ENCODE results near the gene TUSC2.

Gene TUSC2

DNA sequence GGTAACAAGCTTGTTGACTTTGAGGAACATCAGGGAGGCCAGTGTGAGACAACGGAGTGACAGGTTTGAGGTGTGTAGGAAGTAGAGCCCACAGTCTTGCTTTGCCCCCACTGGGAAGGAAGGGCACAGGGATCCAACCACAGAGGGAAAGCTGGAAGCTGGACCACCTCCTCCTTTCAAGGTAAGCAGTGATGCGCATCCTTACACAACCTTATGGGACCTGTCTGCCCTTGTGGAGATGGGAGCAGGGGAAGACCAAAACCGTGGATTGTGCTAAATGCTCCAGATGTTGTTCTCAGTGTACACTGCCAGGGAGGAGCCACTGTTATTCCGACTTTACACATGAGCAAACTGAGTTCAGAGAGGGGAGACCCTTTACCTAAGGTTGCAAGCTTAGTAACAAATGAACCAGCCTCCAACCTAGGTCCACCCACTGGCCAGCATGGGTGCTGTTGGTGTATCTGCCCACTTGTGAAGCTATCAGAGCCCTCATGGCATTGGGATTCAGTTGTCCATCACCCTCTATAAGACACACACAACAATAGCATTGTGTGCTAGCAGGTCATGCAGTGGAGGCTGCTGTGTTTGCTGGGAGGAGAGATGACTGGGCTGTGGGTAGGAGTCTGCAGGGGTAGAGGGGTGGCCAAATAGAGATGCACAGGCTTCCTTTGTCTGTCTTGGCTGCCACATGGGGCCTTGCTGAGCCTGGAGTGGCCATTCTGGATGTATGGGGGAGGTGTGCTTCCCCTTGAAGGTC is 49.7 kb downstream of the TUSC2 start:
- no peak overlapping the region for H3K4me3 ChIP-seq (ENCODE audit: low read depth, low read length)
- no peaks in the 10 kb centered on the region for H3K36me3 ChIP-seq (ENCODE audit: control insufficient read depth, insufficient read depth, low read length)
- H3K27ac ChIP-seq (ENCODE audit: low read depth, low read length), result no peak overlapping the region
- H3K4me1 ChIP-seq (ENCODE audit: control insufficient read depth, insufficient read depth, low read length), result peaks cover 18% of the 10 kb centered on the region
- no peak overlapping the region for H3K9ac ChIP-seq (ENCODE audit: low read length)
- H3K9me3 ChIP-seq (ENCODE audit: control insufficient read depth, insufficient read depth, low read depth, low read length), result no peaks in the 10 kb centered on the region
- peaks cover 42% of the 10 kb centered on the region for H3K27me3 ChIP-seq (ENCODE audit: control insufficient read depth, insufficient read depth, low read length)

DNA sequence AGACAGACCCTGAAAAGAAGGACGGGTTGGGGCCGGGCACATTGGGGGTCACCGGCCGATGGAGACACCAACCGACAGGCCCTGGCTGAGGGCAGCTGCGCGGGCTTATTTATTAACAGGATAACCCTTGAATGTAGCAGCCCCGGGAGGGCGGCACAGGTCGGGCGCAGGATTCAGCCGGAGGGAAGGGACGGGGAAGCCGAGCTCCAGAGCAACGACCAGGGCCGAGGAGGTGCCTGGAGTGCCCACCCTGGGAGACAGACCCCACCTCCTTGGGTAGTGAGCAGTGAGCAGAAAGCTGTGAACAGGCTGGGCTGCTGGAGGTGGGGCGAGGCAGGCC is 51.3 kb downstream of the TUSC2 start:
- peaks cover 46% of the 10 kb centered on the region for H3K27me3 ChIP-seq (ENCODE audit: control insufficient read depth, insufficient read depth, low read length)
- H3K9ac ChIP-seq (ENCODE audit: low read length), result no peak overlapping the region
- H3K27ac ChIP-seq (ENCODE audit: low read depth, low read length), result no peak overlapping the region
- peaks cover 23% of the 10 kb centered on the region for H3K4me1 ChIP-seq (ENCODE audit: control insufficient read depth, insufficient read depth, low read length)
- no peaks in the 10 kb centered on the region for H3K9me3 ChIP-seq (ENCODE audit: control insufficient read depth, insufficient read depth, low read depth, low read length)
- H3K4me3 ChIP-seq (ENCODE audit: low read depth, low read length), result peak overlapping the region; percentile 60; the same call in 1 of the 2 replicates
- H3K36me3 ChIP-seq (ENCODE audit: control insufficient read depth, insufficient read depth, low read length), result no peaks in the 10 kb centered on the region

DNA sequence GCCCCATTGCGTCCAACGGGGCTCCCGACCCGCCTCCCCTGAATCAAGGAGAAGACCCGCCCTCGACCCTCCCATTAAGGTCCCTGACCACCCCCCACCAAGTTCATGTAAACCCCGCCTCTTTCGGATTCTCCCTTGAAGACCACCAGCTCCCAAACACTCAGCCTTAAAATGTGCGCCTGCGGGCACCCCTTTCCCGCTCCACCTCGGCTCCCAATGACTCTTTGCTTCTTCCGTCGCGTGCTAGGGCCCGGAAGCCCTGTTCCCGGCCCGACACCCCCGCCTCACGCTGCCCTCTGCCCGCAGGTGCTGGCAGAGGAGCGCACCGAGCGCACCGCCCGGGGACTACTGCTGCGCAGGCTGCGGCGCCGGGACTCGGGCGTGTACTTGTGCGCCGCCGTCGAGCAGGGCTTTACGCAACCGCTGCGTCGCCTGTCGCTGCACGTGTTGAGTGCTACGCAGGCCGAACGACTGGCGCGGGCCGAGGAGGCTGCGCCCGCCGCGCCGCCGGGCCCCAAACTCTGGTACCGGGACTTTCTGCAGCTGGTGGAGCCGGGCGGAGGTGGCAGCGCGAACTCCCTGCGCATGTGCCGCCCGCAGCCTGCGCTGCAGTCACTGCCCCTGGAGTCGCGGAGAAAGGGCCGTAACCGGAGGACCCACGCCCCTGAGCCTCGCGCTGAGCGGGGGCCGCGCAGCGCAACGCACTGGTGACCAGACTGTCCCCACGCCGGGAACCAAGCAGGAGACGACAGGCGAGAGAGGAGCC is 51.8 kb downstream of the TUSC2 start:
- H3K4me1 ChIP-seq (ENCODE audit: control insufficient read depth, insufficient read depth, low read length), result peaks cover 28% of the 10 kb centered on the region
- no peaks in the 10 kb centered on the region for H3K9me3 ChIP-seq (ENCODE audit: control insufficient read depth, insufficient read depth, low read depth, low read length)
- H3K4me3 ChIP-seq (ENCODE audit: low read depth, low read length), result peak overlapping the region; percentile 60; the same call in 1 of the 2 replicates
- H3K9ac ChIP-seq (ENCODE audit: low read length), result no peak overlapping the region
- peaks cover 46% of the 10 kb centered on the region for H3K27me3 ChIP-seq (ENCODE audit: control insufficient read depth, insufficient read depth, low read length)
- H3K27ac ChIP-seq (ENCODE audit: low read depth, low read length), result no peak overlapping the region
- H3K36me3 ChIP-seq (ENCODE audit: control insufficient read depth, insufficient read depth, low read length), result no peaks in the 10 kb centered on the region

DNA sequence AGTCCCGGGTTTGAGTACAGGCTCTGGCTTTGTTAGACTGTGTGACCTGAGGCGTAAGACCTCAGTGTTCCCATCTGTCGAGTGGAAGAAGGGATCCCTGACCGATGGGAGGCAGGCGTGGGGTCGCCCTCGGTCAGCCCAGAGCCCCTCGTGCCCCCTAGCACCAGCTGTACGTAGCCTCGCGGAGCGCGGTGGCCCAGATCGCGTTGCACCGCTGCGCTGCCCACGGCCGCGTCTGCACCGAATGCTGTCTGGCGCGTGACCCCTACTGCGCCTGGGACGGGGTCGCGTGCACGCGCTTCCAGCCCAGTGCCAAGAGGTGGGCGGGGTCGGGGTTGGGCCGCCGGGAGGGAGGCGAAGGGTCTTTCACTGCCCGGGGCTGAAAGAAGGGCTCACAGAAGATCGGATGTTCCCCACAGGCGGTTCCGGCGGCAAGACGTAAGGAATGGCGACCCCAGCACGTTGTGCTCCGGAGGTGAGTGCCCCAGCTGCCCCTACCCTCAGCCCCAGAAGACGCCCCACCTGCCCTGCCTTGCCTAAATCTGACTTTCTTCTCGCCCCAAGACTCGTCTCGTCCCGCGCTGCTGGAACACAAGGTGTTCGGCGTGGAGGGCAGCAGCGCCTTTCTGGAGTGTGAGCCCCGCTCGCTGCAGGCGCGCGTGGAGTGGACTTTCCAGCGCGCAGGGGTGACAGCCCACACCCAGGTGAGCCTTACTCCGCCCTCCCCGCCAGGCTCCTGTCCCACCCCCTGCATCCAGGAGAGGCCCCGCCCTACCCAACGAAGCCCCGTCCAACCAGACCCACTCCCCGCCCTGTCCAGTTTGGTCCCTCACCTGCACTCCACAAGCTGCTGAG is 52.7 kb downstream of the TUSC2 start:
- peaks cover 46% of the 10 kb centered on the region for H3K27me3 ChIP-seq (ENCODE audit: control insufficient read depth, insufficient read depth, low read length)
- H3K9ac ChIP-seq (ENCODE audit: low read length), result peak overlapping the region; percentile 58
- no peaks in the 10 kb centered on the region for H3K9me3 ChIP-seq (ENCODE audit: control insufficient read depth, insufficient read depth, low read depth, low read length)
- H3K36me3 ChIP-seq (ENCODE audit: control insufficient read depth, insufficient read depth, low read length), result no peaks in the 10 kb centered on the region
- peak overlapping the region; percentile 60 for H3K4me3 ChIP-seq (ENCODE audit: low read depth, low read length)
- H3K4me1 ChIP-seq (ENCODE audit: control insufficient read depth, insufficient read depth, low read length), result peaks cover 30% of the 10 kb centered on the region
- H3K27ac ChIP-seq (ENCODE audit: low read depth, low read length), result no peak overlapping the region
